PFSK-1 (cell line): ENCODE results near the gene PTRH1.

Experiments used
- FOXP2 ChIP-seq: optimal IDR thresholded peaks from 2 replicates; pipeline ENCODE3; 2011; ENCODE audit warnings: borderline replicate concordance, control low read depth, inconsistent platforms; ENCODE audit not compliant: insufficient read depth; ENCODE audit errors: extremely low read length, extremely low read depth
- POLR2AphosphoS5 ChIP-seq: IDR thresholded peaks from 2 replicates; pipeline ENCODE4 v1.6.1; 2012; ENCODE audit warnings: low read depth, mild to moderate bottlenecking, control low read depth, low read length, moderate library complexity
- SIN3A ChIP-seq: IDR thresholded peaks from 2 replicates; pipeline ENCODE4 v1.6.1; 2012; ENCODE audit warnings: mild to moderate bottlenecking, low read length, moderate library complexity, borderline replicate concordance; ENCODE audit not compliant: insufficient read depth
- TAF1 ChIP-seq: IDR thresholded peaks from 2 replicates; pipeline ENCODE4 v1.6.1; 2012; ENCODE audit warnings: low read length, control low read depth, borderline replicate concordance; ENCODE audit not compliant: insufficient read depth
- TF ChIP-seq, protein P1 (sequence below), 2 experiments: IDR thresholded peaks; 2 replicates each; pipeline versions ENCODE4 v1.6.1 to v1.8.0; 2011 to 2012; ENCODE audit warnings: low read depth in 2 of 2, low read length in 2 of 2, control low read depth in 1 of 2, inconsistent platforms in 1 of 2, mild to moderate bottlenecking in 1 of 2, moderate library complexity in 1 of 2; ENCODE audit not compliant: insufficient read depth in 1 of 2

The PTRH1 gene

DNA sequence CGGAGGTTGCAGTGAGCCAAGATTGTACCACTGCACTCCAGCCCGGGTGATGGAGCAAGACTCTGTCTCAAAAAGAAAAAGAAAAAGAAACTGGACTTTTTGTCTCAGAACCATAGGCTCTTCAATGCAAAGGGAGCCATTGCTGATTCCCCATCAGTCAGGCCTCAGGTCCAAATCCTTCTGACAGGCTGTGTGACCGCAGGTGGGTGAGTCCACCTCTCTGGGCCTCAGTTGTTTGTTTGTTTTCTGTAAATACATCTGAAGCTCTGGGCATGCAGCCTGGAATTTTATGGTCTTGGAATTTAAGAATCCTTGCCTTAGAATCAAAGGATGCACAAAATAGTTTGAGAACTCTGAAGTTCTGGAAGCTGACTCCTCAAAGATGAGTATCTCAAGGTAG, 40.8 kb upstream of the PTRH1 start:
- TF ChIP-seq TAF1 = no peak
- no peak for TF ChIP-seq SIN3A
- TF ChIP-seq, protein P1, sequence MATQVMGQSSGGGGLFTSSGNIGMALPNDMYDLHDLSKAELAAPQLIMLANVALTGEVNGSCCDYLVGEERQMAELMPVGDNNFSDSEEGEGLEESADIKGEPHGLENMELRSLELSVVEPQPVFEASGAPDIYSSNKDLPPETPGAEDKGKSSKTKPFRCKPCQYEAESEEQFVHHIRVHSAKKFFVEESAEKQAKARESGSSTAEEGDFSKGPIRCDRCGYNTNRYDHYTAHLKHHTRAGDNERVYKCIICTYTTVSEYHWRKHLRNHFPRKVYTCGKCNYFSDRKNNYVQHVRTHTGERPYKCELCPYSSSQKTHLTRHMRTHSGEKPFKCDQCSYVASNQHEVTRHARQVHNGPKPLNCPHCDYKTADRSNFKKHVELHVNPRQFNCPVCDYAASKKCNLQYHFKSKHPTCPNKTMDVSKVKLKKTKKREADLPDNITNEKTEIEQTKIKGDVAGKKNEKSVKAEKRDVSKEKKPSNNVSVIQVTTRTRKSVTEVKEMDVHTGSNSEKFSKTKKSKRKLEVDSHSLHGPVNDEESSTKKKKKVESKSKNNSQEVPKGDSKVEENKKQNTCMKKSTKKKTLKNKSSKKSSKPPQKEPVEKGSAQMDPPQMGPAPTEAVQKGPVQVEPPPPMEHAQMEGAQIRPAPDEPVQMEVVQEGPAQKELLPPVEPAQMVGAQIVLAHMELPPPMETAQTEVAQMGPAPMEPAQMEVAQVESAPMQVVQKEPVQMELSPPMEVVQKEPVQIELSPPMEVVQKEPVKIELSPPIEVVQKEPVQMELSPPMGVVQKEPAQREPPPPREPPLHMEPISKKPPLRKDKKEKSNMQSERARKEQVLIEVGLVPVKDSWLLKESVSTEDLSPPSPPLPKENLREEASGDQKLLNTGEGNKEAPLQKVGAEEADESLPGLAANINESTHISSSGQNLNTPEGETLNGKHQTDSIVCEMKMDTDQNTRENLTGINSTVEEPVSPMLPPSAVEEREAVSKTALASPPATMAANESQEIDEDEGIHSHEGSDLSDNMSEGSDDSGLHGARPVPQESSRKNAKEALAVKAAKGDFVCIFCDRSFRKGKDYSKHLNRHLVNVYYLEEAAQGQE (IDR thresholded peaks at IDR 0.05; ENCODE audit: insufficient read depth in 1 of 2, low read depth in 2 of 2, low read length in 2 of 2) = no peak

GRCh38 chr9:127755061-127756060, 39.9 kb upstream of the PTRH1 start:
- TF ChIP-seq, protein P1 (IDR thresholded peaks at IDR 0.05; ENCODE audit: insufficient read depth in 1 of 2, low read depth in 2 of 2, low read length in 2 of 2) = no peak
- no peak for TF ChIP-seq TAF1
- no peak for TF ChIP-seq POLR2AphosphoS5
- no peak for TF ChIP-seq FOXP2
- TF ChIP-seq SIN3A = no peak

DNA sequence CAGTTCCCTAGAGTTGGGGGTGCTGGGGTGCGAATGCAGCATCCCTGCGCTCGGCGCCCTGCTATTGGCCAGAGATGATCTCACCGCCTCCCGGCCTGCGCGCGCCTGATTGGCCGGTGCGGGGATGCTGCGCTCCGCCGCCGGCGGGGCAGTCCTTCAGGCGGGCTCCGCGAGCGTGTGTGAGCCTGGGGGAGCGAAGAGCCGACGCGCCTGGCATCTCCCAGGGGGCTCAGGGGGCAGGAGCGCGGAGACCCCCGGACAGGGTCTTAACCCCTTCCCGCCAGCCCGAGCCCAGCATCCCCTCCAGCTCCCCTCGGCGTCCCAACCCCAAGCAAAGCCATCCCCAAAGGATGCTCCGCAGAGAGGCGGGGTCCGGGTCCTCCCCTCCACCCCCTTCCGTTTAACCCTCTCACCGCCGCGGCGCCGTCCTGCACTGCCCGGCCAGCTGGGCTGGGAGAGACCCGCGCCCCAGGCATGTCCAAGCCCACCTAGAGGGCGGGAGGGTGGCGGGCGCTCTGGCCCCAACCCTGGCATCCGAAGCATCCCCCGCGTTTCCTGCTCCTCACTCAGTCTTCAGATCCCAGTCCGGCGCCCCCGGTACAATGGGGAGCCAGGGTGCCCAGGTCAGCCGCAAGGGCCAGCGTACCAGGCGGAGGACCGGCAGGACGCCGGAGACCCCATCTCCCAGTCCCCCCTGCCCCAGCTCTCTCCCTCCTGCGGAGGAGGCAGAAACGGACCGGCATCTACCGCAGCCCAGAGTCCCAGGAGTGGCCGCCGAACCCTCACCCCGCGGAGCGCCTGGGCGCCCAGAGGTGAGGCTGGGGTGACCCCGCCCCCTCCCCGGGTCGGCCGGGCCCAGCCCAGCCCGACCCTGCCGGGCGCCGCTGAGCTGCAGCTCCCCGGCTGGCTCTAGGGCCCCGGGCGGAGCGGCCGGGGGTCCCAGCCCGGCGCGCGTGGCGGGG, 38.9 kb upstream of the PTRH1 start:
- TF ChIP-seq FOXP2 (no peak), SIN3A (no peak), POLR2AphosphoS5 (no peak), TAF1 (no peak)
- TF ChIP-seq, protein P1 (IDR thresholded peaks at IDR 0.05; ENCODE audit: insufficient read depth in 1 of 2, low read depth in 2 of 2, low read length in 2 of 2) = no peak

DNA sequence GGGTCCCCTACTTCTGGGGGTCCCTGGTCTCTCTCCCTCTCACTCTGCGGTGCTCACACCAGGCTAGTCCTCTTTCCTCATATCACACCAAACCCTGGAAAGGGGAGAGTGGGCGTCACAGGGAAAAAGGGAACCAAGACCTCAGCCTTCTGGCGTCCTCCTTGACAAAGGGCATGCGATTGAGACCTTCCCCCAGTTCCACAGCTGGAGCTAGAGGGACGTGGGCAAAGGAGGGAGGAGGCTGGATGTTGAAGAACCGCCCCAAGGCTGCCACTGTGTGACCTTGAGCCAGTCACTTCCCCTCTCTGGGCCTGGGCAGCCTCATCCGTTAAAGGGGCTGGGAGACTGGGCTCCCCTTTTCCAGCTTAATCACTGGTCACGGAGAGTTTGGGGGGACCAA, 38.2 kb upstream of the PTRH1 start:
- TF ChIP-seq FOXP2 = no peak
- TF ChIP-seq, protein P1 (IDR thresholded peaks at IDR 0.05; ENCODE audit: insufficient read depth in 1 of 2, low read depth in 2 of 2, low read length in 2 of 2) = no peak
- TF ChIP-seq SIN3A = no peak
- TF ChIP-seq POLR2AphosphoS5 = no peak
- TF ChIP-seq TAF1 = no peak
